A549 (cell line): ENCODE data around the gene RTN4R. TPM values are rescaled to one million over a fixed set of nuclear protein-coding genes. Genes with fewer than 3 reads are reported as not detected.
"Not testable (repeated sequence)": the region's sequence is repeated elsewhere in the genome, so short reads cannot be mapped to it uniquely, and the experiment has no call there.

ENCODE experiments used
- ATAC-seq, 2 experiments: fragments of 200-7000 bp in 1 of 2; fragments of >200 bp in 1 of 2; cut with Nextera tagmentation in 1 of 2; cut with Tn5 transposase in 1 of 2; 3 replicates each; pipeline versions ENCODE4 v1.8.0 to v1.9.1; 2018 to 2020; ENCODE audit warnings: mild to moderate bottlenecking in 1 of 2, moderate library complexity in 1 of 2
- CTCF ChIA-PET: fragments of 300-600 bp; sonication (Branson Sonifier 250); formaldehyde crosslinking; extraction: SDS; loops from one replicate; lab custom pipeline; 2021; ENCODE audit warnings: antibody characterized with exemption, inconsistent platforms; lab: Yijun Ruan, JAX
- POLR2A ChIA-PET: fragments of 350-600 bp; formaldehyde crosslinking; extraction: SDS; loops from one replicate; lab custom pipeline; 2021; ENCODE audit warnings: antibody characterized with exemption, inconsistent platforms; lab: Yijun Ruan, JAX
- DNase-seq, 2 experiments: peaks; one replicate each; pipeline versions ENCODE4 v3.0.0 to v3.0.0-alpha.2; 2011 to 2016; ENCODE audit warnings: low read depth in 1 of 2, low spot score in 1 of 2
- FAIRE-seq: peaks from 2 replicates; lab custom pipeline; 2011; peaks lifted over from hg19 to GRCh38; lab: Jason Lieb, UNC
- H3K27ac ChIP-seq, 2 experiments: fragments of >200 bp; sonication (Bioruptor Twin); formaldehyde crosslinking; 3 replicates each; pipeline ENCODE4 v1.5.1; 2016 to 2017
- H3K4me1 ChIP-seq: fragments of >200 bp; sonication (Bioruptor Twin); formaldehyde crosslinking; 3 replicates; pipeline ENCODE4 v1.6.1; 2016
- H3K4me2 ChIP-seq: fragments of >200 bp; sonication (Bioruptor Twin); formaldehyde crosslinking; 3 replicates; pipeline ENCODE4 v1.6.1; 2016
- H3K4me3 ChIP-seq: fragments of >200 bp; sonication (Bioruptor Twin); formaldehyde crosslinking; 3 replicates; pipeline ENCODE4 v1.5.1; 2016
- H3K9me3 ChIP-seq: fragments of >200 bp; sonication (Bioruptor Twin); formaldehyde crosslinking; 3 replicates; pipeline ENCODE4 v1.6.1; 2016
- ATOH8 ChIP-seq: fragments of 250-450 bp; sonication (Bioruptor Pico); IDR thresholded peaks from 2 replicates; pipeline ENCODE4 v1.5.0; 2020; ENCODE audit warnings: low read depth, mild to moderate bottlenecking, moderate library complexity
- CEBPB ChIP-seq, 2 experiments: fragments of >200 bp in 1 of 2; sonication (Bioruptor Twin) in 1 of 2; formaldehyde crosslinking in 1 of 2; IDR thresholded peaks; 2 replicates each; pipeline ENCODE4 v1.6.1; 2012 to 2016
- CHD4 ChIP-seq: fragments of 200-600 bp; sonication (generic); IDR thresholded peaks from 2 replicates; pipeline ENCODE4 v1.6.1; 2016; ENCODE audit warnings: antibody characterized with exemption, mild to moderate bottlenecking, borderline replicate concordance
- CTCF ChIP-seq: fragments of >200 bp; sonication (Bioruptor Twin); formaldehyde crosslinking; IDR thresholded peaks from 3 replicates; pipeline ENCODE4 v1.5.1; 2016
- FOXS1 ChIP-seq: fragments of 250-450 bp; sonication (Bioruptor Pico); IDR thresholded peaks from 2 replicates; pipeline ENCODE4 v1.5.0; 2020; ENCODE audit warnings: mild to moderate bottlenecking, moderate library complexity
- HDAC2 ChIP-seq: fragments of 200-600 bp; sonication (generic); IDR thresholded peaks from 2 replicates; pipeline ENCODE4 v1.6.1; 2016
- HEYL ChIP-seq: fragments of 250-450 bp; sonication (Bioruptor Pico); IDR thresholded peaks from 2 replicates; pipeline ENCODE4 v1.8.0; 2021; ENCODE audit warnings: mild to moderate bottlenecking, moderate library complexity
- HOXA7 ChIP-seq: fragments of 250-450 bp; sonication (Bioruptor Pico); IDR thresholded peaks from 2 replicates; pipeline ENCODE4 v1.5.0; 2020; ENCODE audit warnings: mild to moderate bottlenecking, moderate library complexity
- MAFK ChIP-seq: fragments of 450-650 bp; IDR thresholded peaks from 2 replicates; pipeline ENCODE4 v1.6.1; 2014; ENCODE audit not compliant: partially characterized antibody
- MYC ChIP-seq: IDR thresholded peaks from 2 replicates; pipeline ENCODE4 v1.6.1; 2012; ENCODE audit warnings: mild to moderate bottlenecking, inconsistent platforms, low read length, improper control_type of control experiment, borderline replicate concordance
- NR3C1 ChIP-seq: fragments of >200 bp; sonication (Bioruptor Twin); formaldehyde crosslinking; IDR thresholded peaks from 3 replicates; pipeline ENCODE4 v1.6.1; 2017
- POLR2A ChIP-seq: IDR thresholded peaks from 2 replicates; pipeline ENCODE4 v1.6.1; 2012; ENCODE audit warnings: mild to moderate bottlenecking, low read length
- SMC3 ChIP-seq: fragments of >200 bp; sonication (Bioruptor Twin); formaldehyde crosslinking; IDR thresholded peaks from 3 replicates; pipeline ENCODE4 v1.6.1; 2018; ENCODE audit warnings: inconsistent platforms
- TP53 ChIP-seq: fragments of 250-450 bp; sonication (Bioruptor Pico); IDR thresholded peaks from 2 replicates; pipeline ENCODE4 v1.5.0; 2021; ENCODE audit warnings: mild to moderate bottlenecking, moderate library complexity
- whole genome bisulfite sequencing: methylation state at CpG from one replicate; pipeline ENCODE4 v1.1.6; 2017; ENCODE audit errors: missing lambda C conversion rate; 5-methylcytosine and 5-hydroxymethylcytosine counted together
- polyA plus RNA-seq, 4 experiments: library from polyadenylated mRNA; depleted of rRNA in 3 of 4; stranded (reverse); fragments of >200 nt; fragmentation: RNase III in 1 of 4; extraction: RNeasy Plus Mini Kit Qiagen cat#74134 plus additional on column Dnase treatment in 1 of 4; gene quantifications; 2 replicates in 3 of 4; 3 replicates in 1 of 4; pipeline ENCODE4 v1.2.3, GENCODE V29; 2011 to 2017

Gene RTN4R
- polyA plus RNA-seq, 2 of the 4 experiments (the other 2 are of a cell fraction) = 1.0 to 2.7 TPM

GRCh38 chr22:20266667-20267440 is 1.3 kb downstream of the RTN4R start:
- peak in 1 of 2 experiments; percentile 11; a peak in 1 of 4 replicates for TF ChIP-seq CEBPB (IDR thresholded peaks at IDR 0.05)
- WGBS = 78% methylated on average over 8 of the region's 33 CpGs
- ATAC-seq, POLR2A ChIA-PET, DNase-seq, CTCF ChIA-PET, H3K9me3 ChIP-seq, FAIRE-seq: not testable (repeated sequence)
- peak overlapping the region; percentile 49 for H3K4me3 ChIP-seq
- peak overlapping the region; percentile 98 for H3K4me2 ChIP-seq
- peak overlapping the region in 1 of 2 experiments; percentile 83; a peak in 2 of 6 replicates for H3K27ac ChIP-seq
- H3K4me1 ChIP-seq = peaks cover 12% of the 10 kb centered on the region

GRCh38 chr22:20265772-20266666 is 2.1 kb downstream of the RTN4R start:
- CTCF ChIA-PET, H3K9me3 ChIP-seq, H3K4me2 ChIP-seq, ATAC-seq, H3K4me3 ChIP-seq, FAIRE-seq, POLR2A ChIA-PET, DNase-seq, H3K27ac ChIP-seq: not testable (repeated sequence)
- WGBS = no CpG with 5 or more reads among the region's 15 CpGs
- H3K4me1 ChIP-seq = peaks cover 12% of the 10 kb centered on the region

GRCh38 chr22:20264614-20265452 is 3.3 kb downstream of the RTN4R start:
- TF ChIP-seq FOXS1 (CRISPR knock-in tag) (no peak), CEBPB (IDR thresholded peaks at IDR 0.05) (no peak), NR3C1 (no peak), HDAC2 (no peak), TP53 (CRISPR knock-in tag) (no peak), HEYL (CRISPR knock-in tag) (no peak), MAFK (no peak), SMC3 (no peak), CTCF (no peak), CHD4 (no peak), MYC (no peak), POLR2A (no peak), HOXA7 (CRISPR knock-in tag) (no peak), ATOH8 (no peak)
- Histone ChIP-seq H3K4me3 (no peak overlapping the region), H3K4me1 (peaks cover 9% of the 10 kb centered on the region; the same call in 2 of the 3 replicates), H3K27ac (no peak overlapping the region), H3K9me3 (no peaks in the 10 kb centered on the region), H3K4me2 (no peak overlapping the region)
- CTCF ChIA-PET = no interaction called here
- DNase-seq (no peak), FAIRE-seq (no peak), ATAC-seq (no peak)
- POLR2A ChIA-PET = no interaction called here
- 79% methylated on average over 19 of the region's 21 CpGs for WGBS

GRCh38 chr22:20263404-20264281 is 4.5 kb downstream of the RTN4R start:
- ATAC-seq, POLR2A ChIA-PET, DNase-seq, H3K4me3 ChIP-seq, H3K4me2 ChIP-seq, H3K9me3 ChIP-seq, H3K4me1 ChIP-seq, H3K27ac ChIP-seq, FAIRE-seq: not testable (repeated sequence)
- CTCF ChIA-PET = interaction anchor here (1.2 kb wide), 1 partner anchor 20 kb away, joined by 4 read pairs; no protein-coding TSS in a partner anchor
- 84% methylated on average over 5 of the region's 17 CpGs for WGBS
